ENCODE results near the gene MFAP5.

MFAP5 gene

GRCh38 chr12:8685051-8685450 is 22.4 kb upstream of the MFAP5 start:
- Mint-ChIP-seq H3K4me3 (no peak overlapping the region), H3K27me3 (no peaks in the 10 kb centered on the region), H3K9me3 (ENCODE audit: low read depth) (no peaks in the 10 kb centered on the region), H3K36me3 (no peaks in the 10 kb centered on the region), H3K27ac (no peak overlapping the region), H3K4me1 (ENCODE audit: low read depth) (peaks cover 5% of the 10 kb centered on the region)

GRCh38 chr12:8681129-8681884 is 18.7 kb upstream of the MFAP5 start:
- H3K36me3 Mint-ChIP-seq: no peaks in the 10 kb centered on the region
- no peak overlapping the region for H3K4me3 Mint-ChIP-seq
- H3K4me1 Mint-ChIP-seq (ENCODE audit: low read depth): peaks cover 5% of the 10 kb centered on the region
- H3K27ac Mint-ChIP-seq: no peak overlapping the region
- H3K9me3 Mint-ChIP-seq (ENCODE audit: low read depth): no peaks in the 10 kb centered on the region
- H3K27me3 Mint-ChIP-seq: no peaks in the 10 kb centered on the region

GRCh38 chr12:8680533-8680932 is 17.9 kb upstream of the MFAP5 start:
- Mint-ChIP-seq H3K4me1 (ENCODE audit: low read depth) (peaks cover 10% of the 10 kb centered on the region), H3K27me3 (no peaks in the 10 kb centered on the region), H3K9me3 (ENCODE audit: low read depth) (no peaks in the 10 kb centered on the region), H3K36me3 (no peaks in the 10 kb centered on the region), H3K4me3 (no peak overlapping the region), H3K27ac (no peak overlapping the region)

DNA sequence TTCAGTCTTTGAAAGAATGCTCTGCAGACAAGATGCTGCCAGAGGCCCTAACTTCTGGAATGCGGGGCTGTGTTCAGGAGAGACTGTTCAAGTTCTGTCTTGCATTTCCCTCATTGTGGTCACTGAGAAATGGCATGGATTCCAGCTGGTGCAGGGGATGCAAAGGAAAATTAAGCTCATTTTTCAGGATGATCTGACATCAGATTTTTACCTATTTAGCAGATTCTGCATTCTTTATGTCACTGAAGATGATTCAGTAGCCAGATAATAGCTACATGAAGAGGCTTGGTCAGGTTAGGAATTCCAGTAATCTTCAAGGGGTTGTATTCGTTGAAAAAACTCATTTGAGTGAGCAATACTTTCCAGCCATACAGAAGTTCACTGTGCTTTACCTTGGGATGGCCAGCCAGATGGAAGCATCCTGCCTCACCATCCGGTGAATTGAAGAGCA is 16.1 kb upstream of the MFAP5 start:
- Mint-ChIP-seq H3K4me3 (no peak overlapping the region), H3K36me3 (no peaks in the 10 kb centered on the region), H3K9me3 (ENCODE audit: low read depth) (no peaks in the 10 kb centered on the region), H3K27me3 (no peaks in the 10 kb centered on the region), H3K4me1 (ENCODE audit: low read depth) (peaks cover 14% of the 10 kb centered on the region), H3K27ac (no peak overlapping the region)

GRCh38 chr12:8677362-8677761 is 14.7 kb upstream of the MFAP5 start:
- Mint-ChIP-seq H3K27me3 (no peaks in the 10 kb centered on the region), H3K4me1 (ENCODE audit: low read depth) (peaks cover 14% of the 10 kb centered on the region), H3K36me3 (no peaks in the 10 kb centered on the region), H3K27ac (no peak overlapping the region), H3K4me3 (no peak overlapping the region), H3K9me3 (ENCODE audit: low read depth) (no peaks in the 10 kb centered on the region)

GRCh38 chr12:8676651-8677050 is 14.0 kb upstream of the MFAP5 start:
- Mint-ChIP-seq H3K27me3 (no peaks in the 10 kb centered on the region), H3K27ac (no peak overlapping the region)

DNA sequence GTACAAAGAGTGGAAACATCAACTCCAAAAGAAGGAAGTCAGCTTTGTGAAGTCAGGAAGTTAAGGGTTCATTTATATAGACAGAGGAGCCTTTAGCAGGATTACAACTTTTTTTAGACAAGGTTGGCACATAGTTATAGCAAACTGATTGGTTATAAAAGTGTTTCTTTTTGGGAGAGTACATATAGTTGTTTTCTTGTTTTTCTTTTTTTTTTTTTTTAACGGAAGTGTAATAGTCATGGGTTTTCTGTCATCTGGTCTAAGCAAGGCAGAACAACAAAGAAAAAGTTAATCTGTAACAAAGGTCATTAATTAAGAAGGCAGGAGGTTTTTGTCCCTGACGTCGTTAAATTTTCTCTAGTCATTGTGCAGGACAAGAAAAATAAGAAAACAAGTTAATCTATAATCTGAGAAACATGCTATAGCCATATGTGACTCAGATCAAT is 13.0 kb upstream of the MFAP5 start:
- Mint-ChIP-seq H3K27ac (no peak overlapping the region), H3K36me3 (no peaks in the 10 kb centered on the region), H3K9me3 (ENCODE audit: low read depth) (no peaks in the 10 kb centered on the region), H3K27me3 (no peaks in the 10 kb centered on the region), H3K4me1 (ENCODE audit: low read depth) (peaks cover 9% of the 10 kb centered on the region), H3K4me3 (no peak overlapping the region)

More at GRCh38 chr12:8676651-8677050, 14.0 kb upstream of the MFAP5 start:
- peaks cover 9% of the 10 kb centered on the region for H3K4me1 Mint-ChIP-seq (ENCODE audit: low read depth)
- H3K4me3 Mint-ChIP-seq: no peak overlapping the region
- H3K36me3 Mint-ChIP-seq: no peaks in the 10 kb centered on the region
- H3K9me3 Mint-ChIP-seq (ENCODE audit: low read depth): no peaks in the 10 kb centered on the region

DNA sequence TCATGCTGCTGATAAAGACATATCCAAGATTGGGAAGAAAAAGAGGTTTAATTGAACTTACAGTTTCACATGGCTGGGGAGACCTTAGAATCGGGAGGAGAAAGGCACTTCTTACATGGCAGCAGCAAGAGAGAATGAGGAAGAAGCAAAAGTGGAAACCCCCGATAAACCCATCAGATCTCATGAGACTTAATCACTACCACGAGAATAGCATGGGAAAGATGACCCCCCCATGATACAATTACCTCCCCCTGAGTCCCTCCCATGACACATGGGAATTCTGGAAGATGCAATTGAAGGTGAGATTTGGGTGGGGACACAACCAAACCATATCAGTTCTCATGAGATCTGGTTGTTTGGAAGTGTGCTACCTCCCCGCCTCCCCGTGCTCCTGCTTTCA is 9.8 kb upstream of the MFAP5 start:
- no peaks in the 10 kb centered on the region for H3K36me3 Mint-ChIP-seq
- H3K9me3 Mint-ChIP-seq (ENCODE audit: low read depth): no peaks in the 10 kb centered on the region
- H3K27me3 Mint-ChIP-seq: no peaks in the 10 kb centered on the region
- no peak overlapping the region for H3K4me3 Mint-ChIP-seq
- no peak overlapping the region for H3K27ac Mint-ChIP-seq
- H3K4me1 Mint-ChIP-seq (ENCODE audit: low read depth): peaks cover 9% of the 10 kb centered on the region

DNA sequence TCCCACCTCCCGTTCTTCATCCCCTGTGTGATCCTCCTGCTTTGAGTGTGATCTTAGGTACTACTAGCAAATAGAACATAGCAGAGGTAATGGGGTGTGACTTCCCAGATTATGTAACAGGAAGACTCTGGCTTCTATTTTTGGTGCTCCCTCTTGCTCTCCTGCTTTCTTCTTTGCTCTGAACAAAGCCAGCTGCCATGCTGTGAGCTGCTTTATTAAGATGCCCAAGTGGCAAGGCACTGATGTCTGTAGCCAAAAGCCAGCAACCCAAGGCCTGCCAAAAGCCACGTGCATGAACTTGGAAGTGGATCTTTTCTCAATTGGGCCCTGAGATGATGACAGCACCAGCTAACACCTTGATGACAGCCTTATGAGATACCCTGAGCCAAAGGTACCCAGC is 5.8 kb upstream of the MFAP5 start:
- H3K9me3 Mint-ChIP-seq (ENCODE audit: low read depth): no peaks in the 10 kb centered on the region
- no peak overlapping the region for H3K27ac Mint-ChIP-seq
- no peaks in the 10 kb centered on the region for H3K36me3 Mint-ChIP-seq
- H3K4me3 Mint-ChIP-seq: no peak overlapping the region
- no peaks in the 10 kb centered on the region for H3K4me1 Mint-ChIP-seq (ENCODE audit: low read depth)
- peaks cover 4% of the 10 kb centered on the region for H3K27me3 Mint-ChIP-seq

DNA sequence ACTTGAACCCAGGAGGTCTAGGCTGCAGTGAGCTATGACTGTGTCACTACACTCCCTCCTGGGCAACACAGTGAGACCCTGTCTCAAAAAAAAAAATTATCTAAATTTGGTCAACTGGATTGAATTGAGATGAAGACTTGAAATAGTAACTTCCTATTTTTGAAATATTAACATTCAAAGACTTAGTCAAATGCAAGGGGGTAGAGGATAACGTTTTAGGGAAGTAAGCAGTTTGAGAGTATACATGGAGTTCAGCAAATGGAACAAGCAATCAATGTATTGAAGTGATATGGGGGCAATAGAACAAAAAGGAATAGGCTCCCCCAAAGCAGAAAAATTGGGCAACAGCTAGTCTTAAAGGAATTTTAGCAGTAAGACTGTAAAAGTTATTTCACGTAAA is 4.6 kb upstream of the MFAP5 start:
- peaks cover 4% of the 10 kb centered on the region for H3K27me3 Mint-ChIP-seq

DNA sequence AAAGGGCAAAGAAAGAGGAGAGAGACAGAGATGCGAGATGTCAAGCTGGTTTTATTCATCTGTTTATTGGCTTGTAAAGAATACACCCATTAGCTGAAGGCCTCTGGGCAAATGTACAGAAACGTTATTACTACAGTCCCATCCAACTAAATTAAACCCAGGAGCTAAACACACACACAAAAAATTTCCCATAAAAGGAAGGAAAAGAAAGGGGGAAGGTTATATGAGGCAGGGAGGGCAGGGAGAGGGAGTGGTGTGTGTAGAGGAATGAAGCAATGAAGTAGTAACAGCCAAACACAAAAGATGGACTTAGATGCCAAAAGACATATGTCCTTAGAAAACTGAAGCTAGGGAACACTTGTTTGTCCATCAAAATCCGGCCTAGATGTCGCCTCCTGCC is 3.1 kb upstream of the MFAP5 start:
- H3K27ac Mint-ChIP-seq: no peak overlapping the region
- H3K27me3 Mint-ChIP-seq: peaks cover 4% of the 10 kb centered on the region
- no peak overlapping the region for H3K4me3 Mint-ChIP-seq
- no peaks in the 10 kb centered on the region for H3K36me3 Mint-ChIP-seq
- H3K4me1 Mint-ChIP-seq (ENCODE audit: low read depth): no peaks in the 10 kb centered on the region
- no peaks in the 10 kb centered on the region for H3K9me3 Mint-ChIP-seq (ENCODE audit: low read depth)

More for the DNA sequence above, 4.6 kb upstream of the MFAP5 start:
- Mint-ChIP-seq H3K4me3 (no peak overlapping the region), H3K9me3 (ENCODE audit: low read depth) (no peaks in the 10 kb centered on the region), H3K4me1 (ENCODE audit: low read depth) (no peaks in the 10 kb centered on the region), H3K36me3 (no peaks in the 10 kb centered on the region), H3K27ac (no peak overlapping the region)

GRCh38 chr12:8664228-8664913 is 1.7 kb upstream of the MFAP5 start:
- Mint-ChIP-seq H3K27ac (no peak overlapping the region), H3K36me3 (no peaks in the 10 kb centered on the region), H3K9me3 (ENCODE audit: low read depth) (no peaks in the 10 kb centered on the region), H3K4me3 (no peak overlapping the region), H3K4me1 (ENCODE audit: low read depth) (no peaks in the 10 kb centered on the region), H3K27me3 (peaks cover 4% of the 10 kb centered on the region)

DNA sequence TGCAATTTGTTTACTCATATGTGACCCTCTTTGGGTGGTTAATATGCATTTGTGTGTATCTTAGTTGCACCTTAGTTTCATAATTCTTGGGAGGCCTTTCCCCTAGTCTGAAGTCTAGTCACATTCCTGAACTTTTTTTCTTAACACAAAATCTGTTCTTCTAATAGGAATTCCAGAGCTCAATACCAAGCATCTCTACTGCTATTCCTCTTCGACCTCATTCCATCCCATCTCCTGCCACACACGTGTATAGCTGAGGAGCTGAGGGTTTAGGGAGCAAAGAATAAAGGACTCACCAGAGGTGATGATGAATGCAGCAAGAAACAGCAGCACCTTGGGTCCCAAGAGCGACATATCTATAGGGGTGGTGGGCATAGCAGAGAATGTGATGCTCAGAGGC is 875 bp downstream of the MFAP5 start:
- Mint-ChIP-seq H3K27me3 (peaks cover 4% of the 10 kb centered on the region), H3K36me3 (no peaks in the 10 kb centered on the region), H3K9me3 (ENCODE audit: low read depth) (no peaks in the 10 kb centered on the region), H3K4me3 (no peak overlapping the region), H3K4me1 (ENCODE audit: low read depth) (no peaks in the 10 kb centered on the region), H3K27ac (no peak overlapping the region)

- H3K36me3 Mint-ChIP-seq: no peaks in the 10 kb centered on the region
- peaks cover 4% of the 10 kb centered on the region for H3K27me3 Mint-ChIP-seq
- no peaks in the 10 kb centered on the region for H3K4me1 Mint-ChIP-seq (ENCODE audit: low read depth)
- no peak overlapping the region for H3K4me3 Mint-ChIP-seq
- H3K27ac Mint-ChIP-seq: no peak overlapping the region
- H3K9me3 Mint-ChIP-seq (ENCODE audit: low read depth): no peaks in the 10 kb centered on the region
Measured at GRCh38 chr12:8661016-8661415, 1.6 kb downstream of the MFAP5 start.

DNA sequence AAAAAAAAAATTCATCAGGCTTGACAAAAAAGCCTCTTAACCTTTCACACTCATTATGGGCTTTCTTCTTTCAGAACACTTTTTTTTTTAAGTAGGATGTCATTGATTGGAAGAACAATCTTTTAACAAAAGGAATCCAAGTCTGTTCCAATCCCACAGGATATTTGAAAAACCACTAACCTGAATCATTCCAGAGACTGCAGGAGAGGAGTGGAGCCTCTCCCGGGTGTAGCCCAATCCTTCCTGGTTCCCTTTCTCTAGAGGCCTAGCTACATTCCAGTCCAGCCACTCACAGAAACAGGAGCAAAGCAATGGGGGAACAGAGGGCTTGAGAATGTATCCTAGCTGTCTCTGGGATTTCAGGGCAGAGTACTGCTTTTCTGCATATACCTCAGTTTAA is 4.3 kb downstream of the MFAP5 start:
- H3K27me3 Mint-ChIP-seq: no peaks in the 10 kb centered on the region
- H3K9me3 Mint-ChIP-seq (ENCODE audit: low read depth): no peaks in the 10 kb centered on the region
- no peak overlapping the region for H3K27ac Mint-ChIP-seq
- no peaks in the 10 kb centered on the region for H3K36me3 Mint-ChIP-seq
- no peak overlapping the region for H3K4me3 Mint-ChIP-seq
- H3K4me1 Mint-ChIP-seq (ENCODE audit: low read depth): no peaks in the 10 kb centered on the region

DNA sequence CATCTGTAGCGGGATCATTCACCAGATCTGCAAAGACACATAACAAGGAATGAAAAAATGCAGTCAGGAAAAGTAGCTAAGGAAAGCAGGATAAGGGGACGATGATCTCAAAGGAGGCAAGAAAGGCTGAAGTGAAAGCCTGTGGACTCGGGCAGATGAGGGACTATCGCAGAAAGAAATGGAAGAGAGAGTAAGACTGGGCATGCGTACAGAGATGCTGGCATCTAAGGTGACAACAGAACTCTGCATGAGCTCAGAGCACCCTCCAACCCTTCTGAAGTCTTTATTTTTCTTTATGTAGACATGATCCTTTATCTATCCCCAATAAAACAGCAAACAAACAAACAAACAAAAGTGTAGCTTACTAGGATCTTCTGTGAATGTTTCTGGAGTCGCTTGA is 7.2 kb downstream of the MFAP5 start:
- no peak overlapping the region for H3K27ac Mint-ChIP-seq
- no peaks in the 10 kb centered on the region for H3K4me1 Mint-ChIP-seq (ENCODE audit: low read depth)
- no peaks in the 10 kb centered on the region for H3K36me3 Mint-ChIP-seq

More for the DNA sequence above, 7.2 kb downstream of the MFAP5 start:
- Mint-ChIP-seq H3K9me3 (ENCODE audit: low read depth) (no peaks in the 10 kb centered on the region), H3K4me3 (no peak overlapping the region), H3K27me3 (no peaks in the 10 kb centered on the region)

Data from activated naive CD8-positive, alpha-beta T cell (primary cell).